Upper lobe of left lung (tissue), 6 donors: ENCODE data around the gene SLC9A7. TPM values are rescaled to one million over a fixed set of nuclear protein-coding genes. Genes with fewer than 3 reads are reported as not detected.
A peak's percentile ranks its signal among the peaks of the same experiment; 100 is the strongest.
"Not testable (repeated sequence)": the region's sequence is repeated elsewhere in the genome, so short reads cannot be mapped to it uniquely, and the experiment has no call there.

Source experiments
- ATAC-seq, 2 donors: fragments of 200-7000 bp; cut with Tn5 transposase; one replicate each; pipeline ENCODE4 v1.9.1; 2022; ENCODE audit warnings: mild to moderate bottlenecking in 2 of 2, moderate library complexity in 2 of 2; ENCODE audit not compliant: low FRiP score in 2 of 2
- DNase-seq, 2 donors: peaks; one replicate each; pipeline ENCODE4 v3.0.0-alpha.2; 2019 to 2020
- H3K27ac ChIP-seq, 4 donors: fragments of 200-600 bp; sonication (generic); one replicate each; pipeline ENCODE4 v1.5.1; 2016 to 2019
- H3K27me3 ChIP-seq, 4 donors: fragments of 200-600 bp; sonication (generic); one replicate each; pipeline ENCODE4 v1.5.1; 2017 to 2019
- H3K36me3 ChIP-seq, 4 donors: fragments of 200-600 bp; sonication (generic); one replicate each; pipeline ENCODE4 v1.5.1; 2016 to 2019
- H3K4me1 ChIP-seq, 4 donors: fragments of 200-600 bp; sonication (generic); one replicate each; pipeline ENCODE4 v1.5.1; 2018 to 2019
- H3K4me3 ChIP-seq, 4 donors: fragments of 200-600 bp; sonication (generic); one replicate each; pipeline ENCODE4 v1.5.1; 2017 to 2019; ENCODE audit warnings: mild to moderate bottlenecking in 2 of 4, moderate library complexity in 1 of 4
- H3K9me3 ChIP-seq, 4 donors: fragments of 200-600 bp; sonication (generic); one replicate each; pipeline ENCODE4 v1.5.1; 2018 to 2019
- EP300 ChIP-seq, 4 donors: sonication (generic); formaldehyde crosslinking; IDR thresholded peaks; one replicate each; pipeline ENCODE4 v1.5.1; 2017; ENCODE audit warnings: antibody characterized with exemption in 4 of 4, control low read depth in 2 of 4
- POLR2A ChIP-seq, 4 donors: fragments of 450-650 bp; IDR thresholded peaks; one replicate each; pipeline ENCODE4 v1.5.1; 2016 to 2017; ENCODE audit warnings: antibody characterized with exemption in 4 of 4, mild to moderate bottlenecking in 2 of 4
- POLR2AphosphoS5 ChIP-seq, 2 donors: sonication (generic); formaldehyde crosslinking; IDR thresholded peaks; one replicate each; pipeline ENCODE4 v1.5.1; 2017; ENCODE audit warnings: antibody characterized with exemption in 2 of 2
- WGBS, 2 donors: methylation state at CpG; one replicate each; pipeline ENCODE4 v1.1.5; 2017 to 2018; 5-methylcytosine and 5-hydroxymethylcytosine counted together
- total RNA-seq, 6 donors: library from RNA; depleted of rRNA in 4 of 6; stranded (reverse); fragments of >200 nt in 4 of 6; gene quantifications; one replicate each; pipeline versions ENCODE4 v1.1.0 to v1.2.1, GENCODE V29; 2016 to 2021
- TF ChIP-seq, protein P1 (sequence below), 6 experiments: fragments of 450-650 bp in 4 of 6; fragments of 200-600 bp in 2 of 6; sonication (generic) in 2 of 6; IDR thresholded peaks; one replicate each; pipeline ENCODE4 v1.5.1; 2016 to 2019; ENCODE audit warnings: antibody characterized with exemption in 6 of 6
- donor health status: DM: no; HTN: no; CAD: no; lungs with moderate emphysema.
- donor health status: DM: no; HTN: yes; CAD: no; lungs with severe emphysema.

SLC9A7 gene
- total RNA-seq, 6 donors from 2014 or later = 4.6 to 9.0 (median 6.4) TPM

DNA sequence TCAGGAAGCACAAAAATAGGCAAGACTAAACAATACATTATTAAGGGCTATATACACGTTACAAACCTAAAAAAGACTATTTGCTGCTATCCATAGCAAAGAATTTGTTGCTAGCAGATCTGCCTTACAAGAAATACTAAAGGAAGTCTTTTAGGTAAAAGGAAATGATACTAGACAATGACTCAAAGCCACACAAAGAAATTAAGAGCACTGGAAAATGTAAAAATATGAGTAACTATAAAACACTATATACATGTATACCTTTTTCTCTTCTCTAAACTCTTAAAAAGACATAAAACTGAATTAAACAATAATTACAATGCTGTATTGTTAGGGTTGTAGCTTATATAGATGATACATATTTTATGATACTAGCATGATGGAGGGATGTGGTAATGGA lies 25.7 kb downstream of the SLC9A7 start:
- H3K36me3 ChIP-seq = no peaks in the 10 kb centered on the region
- WGBS, 2 donors = 52 to 54% methylated on average over 1 of the region's 1 CpG

DNA sequence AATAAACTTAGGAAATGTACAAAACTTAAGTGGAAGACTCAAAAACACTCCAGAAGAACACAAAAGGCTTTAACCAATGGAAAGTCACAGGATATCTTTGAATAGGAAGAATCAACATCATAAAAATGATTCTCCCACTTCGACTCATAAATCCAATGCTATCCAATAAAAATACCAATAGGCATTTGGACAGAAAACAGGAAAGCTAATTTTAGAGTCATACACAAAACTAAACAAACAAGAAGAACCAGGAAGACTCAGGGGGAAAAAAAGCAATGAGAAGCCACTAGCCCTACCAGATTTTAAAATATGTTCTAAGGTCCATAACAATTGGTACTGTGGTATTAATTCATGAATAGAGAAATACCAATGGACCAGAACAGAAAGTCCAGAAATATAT lies 28.2 kb downstream of the SLC9A7 start:
- H3K9me3 ChIP-seq = peaks cover 0 to 10% (median 3%) of the 10 kb centered on the region in 4 donors
- no peaks in the 10 kb centered on the region for H3K4me1 ChIP-seq
- TF ChIP-seq POLR2A (IDR thresholded peaks at IDR 0.05) (no peak), EP300 (IDR thresholded peaks at IDR 0.05) (no peak)
- H3K4me3 ChIP-seq = no peak overlapping the region
- DNase-seq (no peak), ATAC-seq (no peak)
- no peaks in the 10 kb centered on the region for H3K27me3 ChIP-seq
- WGBS, 2 donors = 50 to 60% methylated on average over 1 of the region's 1 CpG
- no peaks in the 10 kb centered on the region for H3K36me3 ChIP-seq
- H3K27ac ChIP-seq = no peak overlapping the region

More for the DNA sequence above, 25.7 kb downstream of the SLC9A7 start:
- DNase-seq (no peak), ATAC-seq (no peak)
- Histone ChIP-seq H3K27ac (no peak overlapping the region), H3K4me3 (no peak overlapping the region), H3K27me3 (no peaks in the 10 kb centered on the region), H3K9me3 (peaks cover 0 to 22% (median 3%) of the 10 kb centered on the region in 4 donors), H3K4me1 (no peaks in the 10 kb centered on the region)
- TF ChIP-seq, protein P1, sequence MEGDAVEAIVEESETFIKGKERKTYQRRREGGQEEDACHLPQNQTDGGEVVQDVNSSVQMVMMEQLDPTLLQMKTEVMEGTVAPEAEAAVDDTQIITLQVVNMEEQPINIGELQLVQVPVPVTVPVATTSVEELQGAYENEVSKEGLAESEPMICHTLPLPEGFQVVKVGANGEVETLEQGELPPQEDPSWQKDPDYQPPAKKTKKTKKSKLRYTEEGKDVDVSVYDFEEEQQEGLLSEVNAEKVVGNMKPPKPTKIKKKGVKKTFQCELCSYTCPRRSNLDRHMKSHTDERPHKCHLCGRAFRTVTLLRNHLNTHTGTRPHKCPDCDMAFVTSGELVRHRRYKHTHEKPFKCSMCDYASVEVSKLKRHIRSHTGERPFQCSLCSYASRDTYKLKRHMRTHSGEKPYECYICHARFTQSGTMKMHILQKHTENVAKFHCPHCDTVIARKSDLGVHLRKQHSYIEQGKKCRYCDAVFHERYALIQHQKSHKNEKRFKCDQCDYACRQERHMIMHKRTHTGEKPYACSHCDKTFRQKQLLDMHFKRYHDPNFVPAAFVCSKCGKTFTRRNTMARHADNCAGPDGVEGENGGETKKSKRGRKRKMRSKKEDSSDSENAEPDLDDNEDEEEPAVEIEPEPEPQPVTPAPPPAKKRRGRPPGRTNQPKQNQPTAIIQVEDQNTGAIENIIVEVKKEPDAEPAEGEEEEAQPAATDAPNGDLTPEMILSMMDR (IDR thresholded peaks at IDR 0.05) = no peak
- TF ChIP-seq EP300 (IDR thresholded peaks at IDR 0.05) = no peak

DNA sequence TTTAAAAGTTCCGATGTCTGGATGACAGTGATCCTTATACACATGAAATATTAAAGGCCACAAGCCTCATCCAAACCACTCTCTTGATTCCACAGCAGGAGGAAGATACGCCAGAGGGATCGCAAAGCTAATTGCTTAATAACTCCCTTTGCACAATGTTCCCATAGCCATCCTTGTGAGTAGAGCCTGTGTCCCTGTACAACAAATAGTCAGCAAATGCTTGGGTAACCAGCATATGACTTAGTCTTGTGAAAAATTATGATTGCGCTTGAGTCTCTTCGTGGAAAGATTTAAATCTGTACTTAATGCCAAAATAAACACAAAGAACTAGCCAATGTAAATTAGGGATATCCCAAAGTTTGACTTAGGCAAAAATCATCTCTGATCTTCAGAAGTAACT lies 31.5 kb downstream of the SLC9A7 start:
- Histone ChIP-seq H3K27me3 (no peaks in the 10 kb centered on the region), H3K27ac (no peak overlapping the region), H3K36me3 (no peaks in the 10 kb centered on the region), H3K4me1 (no peaks in the 10 kb centered on the region), H3K4me3 (no peak overlapping the region), H3K9me3 (no peaks in the 10 kb centered on the region)
- TF ChIP-seq, protein P1 (IDR thresholded peaks at IDR 0.05) = no peak
- TF ChIP-seq POLR2AphosphoS5 (IDR thresholded peaks at IDR 0.05) (no peak), POLR2A (IDR thresholded peaks at IDR 0.05) (no peak), EP300 (IDR thresholded peaks at IDR 0.05) (peak in 1 of 4 donors; percentile 15)
- ATAC-seq = no peak
- DNase-seq = no peak
- 80 to 81% methylated on average over 3 to 5 of the region's 5 CpGs for WGBS, 2 donors

DNA sequence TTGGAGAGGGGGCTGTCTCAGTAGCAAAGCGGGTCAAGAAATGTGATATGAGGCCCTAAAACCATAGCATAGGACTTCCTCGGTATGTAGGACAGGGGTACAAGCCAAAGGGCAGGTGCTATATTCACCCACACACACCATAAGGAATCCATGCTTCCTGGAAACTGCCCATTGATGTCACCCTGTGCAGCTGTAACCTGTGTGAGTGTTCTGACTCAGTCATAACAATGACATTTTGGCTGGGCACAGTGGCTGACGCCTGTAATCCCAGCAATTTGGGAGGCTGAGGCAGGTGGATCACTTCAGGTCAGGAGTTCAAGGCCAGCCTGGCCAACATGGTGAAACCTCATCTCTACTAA lies 35.4 kb downstream of the SLC9A7 start:
- H3K9me3 ChIP-seq, H3K36me3 ChIP-seq, ATAC-seq, H3K4me3 ChIP-seq, H3K4me1 ChIP-seq, H3K27ac ChIP-seq, H3K27me3 ChIP-seq, DNase-seq: not testable (repeated sequence)
- 80 to 100% methylated on average over 2 to 3 of the region's 3 CpGs for WGBS, 2 donors

DNA sequence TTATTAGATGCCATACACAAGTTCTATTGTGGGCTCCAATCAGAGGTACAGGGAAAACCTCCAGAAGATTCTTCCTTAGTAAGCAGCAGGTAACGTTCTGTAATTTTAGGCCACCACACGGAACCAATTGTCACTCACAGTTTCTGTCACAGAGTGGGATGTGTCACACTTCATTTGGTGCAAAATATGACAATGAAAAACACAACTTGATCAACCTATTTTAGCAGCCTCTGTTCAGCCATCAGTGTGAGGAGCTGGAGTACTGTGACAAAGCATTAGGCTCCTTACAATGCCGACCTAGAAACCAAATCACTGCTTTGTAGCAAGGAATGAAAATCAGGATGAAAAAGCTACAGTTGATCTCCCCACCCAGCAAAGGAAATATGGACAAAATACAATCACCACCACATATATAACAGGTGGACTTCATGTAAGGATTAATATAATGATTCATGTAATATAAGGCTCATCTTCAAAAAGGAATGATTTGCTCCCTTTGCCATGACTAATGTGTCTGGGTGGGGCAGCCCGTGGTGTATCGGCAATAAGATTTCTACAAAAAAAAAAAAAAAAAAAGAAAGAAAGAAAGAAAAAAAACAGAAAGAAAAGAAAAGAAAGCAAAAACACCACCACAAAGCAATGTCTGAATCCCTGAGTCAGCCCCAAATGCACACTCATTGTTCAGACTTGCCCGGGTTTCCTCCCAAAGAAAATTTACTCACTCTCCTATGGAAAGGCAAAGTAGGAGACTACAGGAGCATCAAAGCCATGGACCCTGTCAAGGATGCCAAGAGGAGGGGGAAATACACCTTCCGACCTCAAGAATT lies 36.0 kb downstream of the SLC9A7 start:
- Histone ChIP-seq H3K27ac (no peak overlapping the region), H3K36me3 (no peaks in the 10 kb centered on the region), H3K27me3 (no peaks in the 10 kb centered on the region), H3K9me3 (no peaks in the 10 kb centered on the region), H3K4me3 (no peak overlapping the region), H3K4me1 (no peaks in the 10 kb centered on the region)
- TF ChIP-seq EP300 (IDR thresholded peaks at IDR 0.05) = no peak
- TF ChIP-seq POLR2AphosphoS5 (IDR thresholded peaks at IDR 0.05) = no peak
- no peak for TF ChIP-seq POLR2A (IDR thresholded peaks at IDR 0.05)
- TF ChIP-seq, protein P1 (IDR thresholded peaks at IDR 0.05) = no peak
- WGBS, 2 donors = 78 to 80% methylated on average over 5 to 7 of the region's 7 CpGs
- ATAC-seq = no peak
- DNase-seq = no peak

DNA sequence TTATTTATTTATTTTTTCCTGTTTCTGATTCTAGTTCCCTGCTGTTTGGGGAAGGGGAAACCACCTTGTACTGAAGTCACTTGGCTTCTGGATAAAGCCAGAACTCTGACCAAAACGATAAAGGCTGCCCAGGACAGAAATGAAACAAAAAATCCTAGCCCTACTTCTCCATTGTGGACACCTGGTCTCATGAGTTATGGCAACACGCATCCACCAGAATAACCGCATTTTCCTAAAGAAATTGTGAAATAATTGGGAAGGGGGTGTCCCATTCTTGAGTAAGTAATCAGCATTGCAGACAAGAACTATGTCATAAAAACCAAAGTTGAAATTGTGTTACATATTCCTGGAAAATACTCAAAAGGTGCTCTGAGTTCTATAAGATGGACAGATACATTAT lies 42.1 kb downstream of the SLC9A7 start:
- TF ChIP-seq, protein P1 (IDR thresholded peaks at IDR 0.05) = no peak
- TF ChIP-seq EP300 (IDR thresholded peaks at IDR 0.05) = no peak
- no peak for TF ChIP-seq POLR2A (IDR thresholded peaks at IDR 0.05)
- TF ChIP-seq POLR2AphosphoS5 (IDR thresholded peaks at IDR 0.05) = no peak
- ATAC-seq = no peak
- Histone ChIP-seq H3K36me3 (no peaks in the 10 kb centered on the region), H3K4me1 (no peaks in the 10 kb centered on the region), H3K4me3 (no peak overlapping the region), H3K27me3 (no peaks in the 10 kb centered on the region), H3K9me3 (no peaks in the 10 kb centered on the region), H3K27ac (no peak overlapping the region)
- DNase-seq = no peak
- 64 to 65% methylated on average over 3 of the region's 3 CpGs for WGBS, 2 donors
